ENCODE measurements around the gene SYNJ2. TPM values are rescaled to one million over a fixed set of nuclear protein-coding genes. Genes with fewer than 3 reads are reported as not detected.

SYNJ2 gene
- total and polyA plus RNA-seq, 2 of the 4 experiments (the other 2 are of a cell fraction): 40.8 to 45.2 TPM

DNA sequence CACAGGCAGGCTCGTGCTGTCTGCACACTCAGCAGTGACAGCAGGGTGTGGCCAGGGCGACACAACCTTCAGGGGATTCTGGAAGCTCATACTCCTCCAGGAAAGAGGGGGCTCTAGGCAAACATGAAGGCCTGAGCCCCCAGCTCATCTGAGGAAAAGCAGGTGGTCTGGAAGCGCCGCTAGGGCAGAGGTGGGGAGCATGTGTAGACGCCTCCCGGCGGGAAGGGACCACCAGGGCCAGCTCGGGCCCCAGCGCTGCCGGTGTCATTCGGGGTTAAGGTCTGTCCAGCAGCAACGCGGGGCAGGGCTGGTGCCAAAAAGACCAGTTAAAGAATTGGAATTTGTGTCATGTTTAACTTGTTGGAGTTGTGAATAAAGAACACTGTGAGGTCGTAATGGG is 39.3 kb upstream of the SYNJ2 start:
- Histone ChIP-seq H3K56ac (ENCODE audit: extremely low read depth, insufficient read depth, low read length) (no peak overlapping the region), H3K4me2 (ENCODE audit: low read depth, low read length) (no peak overlapping the region), H2BK20ac (ENCODE audit: low read depth, low read length) (no peak overlapping the region), H2BK120ac (ENCODE audit: low read depth, low read length) (no peak overlapping the region), H3K9me1 (ENCODE audit: insufficient read depth, low read length) (peaks cover 5% of the 10 kb centered on the region), H2AK5ac (ENCODE audit: low read depth, low read length) (no peak overlapping the region), H3K9me3 (ENCODE audit: control insufficient read depth, insufficient read depth, low read length) (no peaks in the 10 kb centered on the region), H3K4me3 (ENCODE audit: insufficient read depth, low read depth, low read length) (no peak overlapping the region), H3K23ac (ENCODE audit: low read depth, low read length) (no peak overlapping the region), H4K20me1 (ENCODE audit: insufficient read depth, low read length) (no peaks in the 10 kb centered on the region), H2BK15ac (ENCODE audit: low read depth, low read length) (no peak overlapping the region), H3K79me1 (ENCODE audit: low read depth in 1 of 2, low read length in 2 of 2) (peaks cover 0 to 5% of the 10 kb centered on the region in 2 experiments; a peak in 3 of 4 replicates), H3K4ac (ENCODE audit: low read depth, low read length) (no peak overlapping the region), H4K5ac (ENCODE audit: low read depth, low read length) (no peak overlapping the region), H4K8ac (ENCODE audit: low read depth in 2 of 2, low read length in 2 of 2) (no peak overlapping the region), H4K91ac (ENCODE audit: insufficient read depth, low read depth, low read length) (no peak overlapping the region), H3K27ac (ENCODE audit: insufficient read depth, low read length) (no peak overlapping the region), H3K18ac (ENCODE audit: low read depth, low read length) (no peak overlapping the region), H3K4me1 (ENCODE audit: control insufficient read depth, insufficient read depth, low read length) (no peaks in the 10 kb centered on the region; the same call in 1 of the 2 replicates), H3K27me3 (ENCODE audit: control insufficient read depth, insufficient read depth, low read length) (no peaks in the 10 kb centered on the region), H3K14ac (replicated peaks; ENCODE audit: low read depth, low read length) (no peak overlapping the region), H2AFZ (replicated peaks; ENCODE audit: low read length, poor library complexity) (no peak overlapping the region), H2BK5ac (ENCODE audit: low read depth, low read length, poor library complexity, severe bottlenecking) (no peak overlapping the region), H3K36me3 (ENCODE audit: control insufficient read depth, insufficient read depth, low read length) (peaks cover 62% of the 10 kb centered on the region), H3K9ac (ENCODE audit: low read depth, low read length) (no peak overlapping the region), H2AK9ac (replicated peaks; ENCODE audit: low read depth, low read length, poor library complexity) (no peak overlapping the region)
- BruUV-seq (replicated peaks): no TSS peak
- in situ Hi-C loops (cut with MboI; ENCODE audit: low sequenced_read_pairs): no loop called here
- CTCF ChIA-PET: interaction anchor here (0.8 to 1.5 kb wide), 2 partner anchors 34 to 130 kb away, joined by 3 read pairs; no protein-coding TSS in a partner anchor
- intact Hi-C loops (cut with micrococcal nuclease): no loop called here
- TF ChIP-seq USF2 (IDR thresholded peaks at IDR 0.05; ENCODE audit: low read depth, low read length) (no peak), CTCF (conservative IDR thresholded peaks at IDR 0.05; ENCODE audit: low read depth, low read length) (no peak), RAD21 (IDR thresholded peaks at IDR 0.05; ENCODE audit: low read length) (no peak), RCOR1 (IDR thresholded peaks at IDR 0.05; ENCODE audit: insufficient replicate concordance, low read length) (no peak)
- ATAC-seq (ENCODE audit: low read depth) (no peak), DNase-seq (no peak)
- 75% methylated on average over 9 of the region's 14 CpGs; no CpG with 5 or more reads in 1 of the 2 experiments for WGBS, 2 experiments (ENCODE audit: extremely low coverage in 2 of 2, insufficient read length in 1 of 2)
- POLR2A ChIA-PET (ENCODE audit: unreplicated experiment): no interaction called here
- dilution Hi-C loops (cut with HindIII; ENCODE audit: low sequenced_read_pairs, unreplicated experiment): no loop called here
